SK-N-MC (cell line): ENCODE measurements around the gene MLYCD.

ENCODE experiments used
- EZH2 ChIP-seq: fragments of 200-600 bp; sonication (generic); IDR thresholded peaks from one replicate; pipeline ENCODE4 v1.6.1; 2017; ENCODE audit warnings: antibody characterized with exemption
- POLR2AphosphoS5 ChIP-seq: IDR thresholded peaks from 2 replicates; pipeline ENCODE4 v1.6.1; 2012; ENCODE audit warnings: mild to moderate bottlenecking, low read depth, low read length, borderline replicate concordance

- TF ChIP-seq EZH2 = no peak
- no peak for TF ChIP-seq POLR2AphosphoS5
These were observed 41.9 kb downstream of the MLYCD start for GRCh38 chr16:83940630-83941378.
